LNCAP (cell line): ENCODE data around the gene PIK3R6.

Experiments
- CTCF ChIP-seq: fragments of 450-650 bp; IDR thresholded peaks from 2 replicates; pipeline ENCODE4 v1.5.1; 2017; ENCODE audit warnings: mild to moderate bottlenecking

Gene PIK3R6

GRCh38 chr17:8873801-8874715 lies 6.6 kb upstream of the PIK3R6 start:
- no peak for TF ChIP-seq CTCF

DNA sequence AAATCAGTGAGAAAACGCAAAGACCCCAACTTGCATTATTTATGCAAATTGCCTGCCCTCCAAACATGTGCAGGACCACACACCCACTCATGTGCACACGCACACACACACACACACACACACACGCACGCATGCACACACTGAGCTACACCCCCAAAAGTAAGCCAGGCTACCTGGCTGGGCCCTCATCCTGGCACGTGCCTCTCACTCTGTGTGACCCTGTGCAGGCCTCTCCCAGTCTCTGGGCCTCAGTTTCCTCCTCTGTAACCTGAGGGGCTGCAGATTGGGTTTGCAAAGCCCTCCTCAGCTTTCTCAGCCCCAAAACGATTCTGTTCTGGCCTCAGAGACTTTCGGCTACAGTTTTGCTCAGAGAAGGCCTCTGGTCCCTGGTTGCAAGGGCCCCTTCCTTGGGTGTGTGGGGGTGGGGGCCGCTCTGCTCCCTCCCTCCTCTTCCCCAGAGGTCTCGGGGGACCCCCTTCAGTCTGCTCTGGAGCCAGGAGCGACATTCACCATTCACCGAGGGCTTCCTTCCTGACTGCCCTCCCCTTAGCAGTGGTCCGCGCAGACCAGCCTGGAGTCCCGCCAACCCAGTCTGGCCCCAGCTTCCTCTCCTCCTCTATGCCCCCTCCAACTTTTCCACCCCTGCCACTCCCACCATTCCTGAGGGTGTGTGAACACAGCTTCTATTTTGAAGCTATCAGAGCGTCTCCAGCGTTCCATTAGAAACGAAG lies 5.4 kb upstream of the PIK3R6 start:
- no peak for TF ChIP-seq CTCF

DNA sequence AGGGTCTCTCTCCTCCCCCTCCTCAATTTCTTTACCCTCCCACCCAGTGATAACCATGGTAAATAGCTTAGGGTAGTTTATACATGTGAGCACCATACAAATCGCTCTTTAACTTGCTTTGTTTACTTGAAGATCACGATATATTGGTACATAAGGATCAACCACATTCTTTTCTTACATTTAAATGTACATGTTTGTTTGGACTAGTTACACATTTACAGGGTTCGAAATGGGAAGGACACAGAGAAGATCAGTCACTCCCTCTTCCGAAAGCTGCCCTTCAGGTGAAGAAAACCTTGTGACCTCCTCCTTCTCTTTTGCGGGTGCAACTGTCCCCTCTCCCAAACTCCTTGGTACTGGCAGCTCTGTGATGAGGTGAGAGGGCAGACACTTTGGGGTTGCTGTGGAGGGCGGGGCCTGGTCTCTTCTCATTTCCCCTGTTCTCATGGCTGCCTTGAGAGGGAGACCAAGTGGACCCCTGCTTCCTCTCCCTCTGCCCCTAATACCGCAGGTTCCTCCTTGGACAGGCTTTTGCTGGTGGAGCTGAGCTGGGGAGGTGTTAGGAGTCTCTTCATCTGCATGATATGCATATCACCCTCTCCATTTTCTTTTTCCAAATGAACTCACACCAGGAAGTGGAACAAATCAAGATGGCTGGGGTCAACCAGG lies 4.7 kb upstream of the PIK3R6 start:
- TF ChIP-seq CTCF: no peak

GRCh38 chr17:8871081-8871581 lies 3.7 kb upstream of the PIK3R6 start:
- no peak for TF ChIP-seq CTCF

- no peak for TF ChIP-seq CTCF
Measured at GRCh38 chr17:8870406-8871040, 3.0 kb upstream of the PIK3R6 start.

DNA sequence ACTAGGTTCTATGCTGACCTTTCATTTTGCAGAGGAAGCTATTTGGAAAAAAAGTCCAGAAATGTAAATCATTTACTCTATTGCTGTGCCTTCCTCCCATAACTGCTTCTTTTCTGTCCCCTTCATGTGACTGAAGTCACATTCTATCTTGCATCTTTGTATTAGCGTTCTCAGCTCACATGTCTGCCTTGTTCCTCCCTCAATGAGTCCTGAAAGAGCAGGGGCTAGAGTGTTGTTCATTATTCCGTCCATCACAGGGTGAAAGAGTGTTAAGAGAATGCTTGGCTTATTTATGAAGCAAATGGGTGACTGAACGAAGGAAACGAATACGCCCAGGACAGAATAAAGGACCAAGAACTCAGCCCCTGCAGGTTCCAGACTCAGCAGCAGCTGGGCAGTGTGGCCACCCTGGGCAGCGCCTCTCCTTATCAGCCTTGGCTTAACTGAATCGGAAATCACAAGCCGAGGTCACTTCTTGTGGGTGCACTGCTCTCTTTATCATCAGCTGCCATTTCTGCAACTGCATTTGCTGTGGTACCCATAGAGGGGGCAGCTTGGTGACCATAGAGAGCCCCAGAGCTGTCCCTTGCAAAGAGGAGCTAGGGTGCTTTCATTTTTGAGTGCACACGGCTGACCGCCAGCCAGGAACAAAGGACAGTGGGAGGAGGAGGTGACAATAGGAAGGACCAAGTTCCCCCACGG lies 1.8 kb upstream of the PIK3R6 start:
- TF ChIP-seq CTCF: no peak
